Mesenchymal stem cell (in vitro differentiated cells and primary cell): ENCODE results near the gene CEP44.

ENCODE experiments used
- DNase-seq: peaks from one replicate; pipeline ENCODE4 v3.0.0-alpha.2; 2013
- H2AFZ ChIP-seq: one replicate; pipeline ENCODE4 v1.6.1; 2013; ENCODE audit warnings: low read depth, mild to moderate bottlenecking, control low read depth, inconsistent platforms, low read length, moderate library complexity
- H2AK5ac ChIP-seq: 2 replicates; pipeline ENCODE4 v1.6.1; 2013; ENCODE audit warnings: low read length, moderate library complexity, mild to moderate bottlenecking, inconsistent platforms; ENCODE audit not compliant: severe bottlenecking
- H2BK120ac ChIP-seq: one replicate; pipeline ENCODE4 v1.6.1; 2013; ENCODE audit warnings: low read depth, mild to moderate bottlenecking, inconsistent platforms, low read length, moderate library complexity
- H2BK12ac ChIP-seq, 2 experiments: one replicate each; pipeline ENCODE4 v1.6.1; 2013; ENCODE audit warnings: inconsistent platforms in 2 of 2, low read length in 2 of 2, mild to moderate bottlenecking in 2 of 2, moderate library complexity in 2 of 2, control low read depth in 1 of 2
- H2BK15ac ChIP-seq: one replicate; pipeline ENCODE4 v1.6.1; 2013; ENCODE audit warnings: mild to moderate bottlenecking, low read depth, inconsistent platforms; ENCODE audit not compliant: poor library complexity, severe bottlenecking
- H2BK5ac ChIP-seq: 2 replicates; pipeline ENCODE4 v1.6.1; 2013; ENCODE audit warnings: low read depth, mild to moderate bottlenecking, low read length, control low read depth, inconsistent platforms; ENCODE audit not compliant: poor library complexity, severe bottlenecking
- H3K14ac ChIP-seq, 2 experiments: one replicate each; pipeline ENCODE4 v1.6.1; 2013; ENCODE audit warnings: inconsistent platforms in 2 of 2, low read length in 2 of 2, control low read depth in 1 of 2, mild to moderate bottlenecking in 1 of 2, moderate library complexity in 1 of 2
- H3K18ac ChIP-seq, 2 experiments: one replicate each; pipeline ENCODE4 v1.6.1; 2013; ENCODE audit warnings: inconsistent platforms in 2 of 2, low read length in 2 of 2, control low read depth in 1 of 2, low read depth in 1 of 2, mild to moderate bottlenecking in 1 of 2
- H3K23ac ChIP-seq, 2 experiments: one replicate each; pipeline ENCODE4 v1.6.1; 2013; ENCODE audit warnings: inconsistent platforms in 2 of 2, low read length in 2 of 2, mild to moderate bottlenecking in 2 of 2, moderate library complexity in 2 of 2, control low read depth in 1 of 2
- H3K27ac ChIP-seq: 2 replicates; pipeline ENCODE4 v1.5.1; 2013; ENCODE audit warnings: mild to moderate bottlenecking, moderate library complexity, low read length, control low read depth, inconsistent platforms; ENCODE audit not compliant: poor library complexity, severe bottlenecking
- H3K27me3 ChIP-seq, 2 experiments: 2 replicates each; pipeline versions ENCODE4 v1.6.1 to v1.7.0; 2013; ENCODE audit warnings: low read length in 2 of 2, mild to moderate bottlenecking in 2 of 2, moderate library complexity in 2 of 2, control low read depth in 1 of 2, inconsistent platforms in 1 of 2; ENCODE audit not compliant: control insufficient read depth in 1 of 2, insufficient read depth in 1 of 2
- H3K36me3 ChIP-seq, 2 experiments: 2 replicates each; pipeline versions ENCODE4 v1.6.1 to v1.7.0; 2013; ENCODE audit warnings: low read length in 2 of 2, control low read depth in 1 of 2, inconsistent platforms in 1 of 2, low read depth in 1 of 2, mild to moderate bottlenecking in 1 of 2; ENCODE audit not compliant: insufficient read depth in 2 of 2, control insufficient read depth in 1 of 2
- H3K4ac ChIP-seq, 2 experiments: one replicate each; pipeline ENCODE4 v1.6.1; 2013; ENCODE audit warnings: inconsistent platforms in 2 of 2, low read length in 2 of 2, mild to moderate bottlenecking in 2 of 2, moderate library complexity in 2 of 2, control low read depth in 1 of 2, low read depth in 1 of 2
- H3K4me1 ChIP-seq: 2 replicates; pipeline ENCODE4 v1.6.1; 2013; ENCODE audit warnings: low read depth, low read length, control low read depth; ENCODE audit not compliant: control insufficient read depth, insufficient read depth
- H3K4me2 ChIP-seq: 2 replicates; pipeline ENCODE4 v1.6.1; 2013; ENCODE audit warnings: low read length, mild to moderate bottlenecking, inconsistent platforms; ENCODE audit not compliant: poor library complexity, severe bottlenecking
- H3K4me3 ChIP-seq, 2 experiments: 2 replicates each; pipeline versions ENCODE4 v1.5.1 to v1.7.0; 2013; ENCODE audit warnings: low read length in 2 of 2, mild to moderate bottlenecking in 2 of 2, control low read depth in 1 of 2, low read depth in 1 of 2; ENCODE audit not compliant: insufficient read depth in 1 of 2
- H3K79me1 ChIP-seq: replicated peaks from 2 replicates; pipeline ENCODE4 v1.6.1; 2013; ENCODE audit warnings: mild to moderate bottlenecking, control low read depth, low read length, inconsistent platforms; ENCODE audit not compliant: poor library complexity, severe bottlenecking
- H3K9ac ChIP-seq: 2 replicates; pipeline ENCODE4 v1.7.0; 2013; ENCODE audit warnings: mild to moderate bottlenecking, low read length, moderate library complexity
- H3K9me3 ChIP-seq: 2 replicates; pipeline ENCODE4 v1.7.0; 2013; ENCODE audit warnings: mild to moderate bottlenecking, low read length; ENCODE audit not compliant: control insufficient read depth
- H4K8ac ChIP-seq: one replicate; pipeline ENCODE4 v1.6.1; 2013; ENCODE audit warnings: inconsistent platforms, mild to moderate bottlenecking, low read length, moderate library complexity
- H4K91ac ChIP-seq: one replicate; pipeline ENCODE4 v1.6.1; 2013; ENCODE audit warnings: mild to moderate bottlenecking, low read length, inconsistent platforms
- WGBS: methylation state at CpG from one replicate; pipeline ENCODE4 v1.1.7; 2013; ENCODE audit warnings: mixed read lengths; 5-methylcytosine and 5-hydroxymethylcytosine counted together

Gene CEP44

DNA sequence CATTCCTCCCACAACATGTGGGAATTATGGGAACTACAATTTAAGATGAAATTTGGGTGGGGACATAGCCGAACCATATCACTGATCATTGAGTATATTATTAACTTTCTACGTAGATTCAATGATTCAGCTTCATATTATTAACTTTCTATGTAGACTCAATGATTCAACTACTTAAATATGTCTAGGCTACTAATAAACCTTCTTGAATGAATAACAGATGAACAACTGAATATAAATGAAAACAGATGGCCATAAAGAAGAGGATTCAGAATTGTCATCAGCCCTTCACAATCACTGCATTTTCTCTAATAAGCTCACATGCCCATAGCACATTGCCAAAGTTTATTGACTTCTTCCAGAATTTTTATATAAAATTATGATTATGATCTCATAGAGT lies 57.0 kb downstream of the CEP44 start:
- Histone ChIP-seq H2BK120ac (no peak overlapping the region), H4K91ac (no peak overlapping the region), H3K18ac (no peak overlapping the region), H3K9me3 (no peaks in the 10 kb centered on the region), H3K4me1 (peaks cover 2% of the 10 kb centered on the region), H3K4ac (no peak overlapping the region), H3K14ac (no peak overlapping the region), H2AK5ac (no peak overlapping the region), H3K36me3 (no peaks in the 10 kb centered on the region), H3K23ac (no peak overlapping the region), H3K9ac (no peak overlapping the region), H3K4me2 (no peak overlapping the region), H2BK12ac (no peak overlapping the region), H4K8ac (no peak overlapping the region), H2AFZ (no peak overlapping the region), H3K27ac (peak overlapping the region; percentile 71), H3K4me3 (no peak overlapping the region), H2BK5ac (no peak overlapping the region), H2BK15ac (no peak overlapping the region), H3K27me3 (no peaks in the 10 kb centered on the region), H3K79me1 (no peaks in the 10 kb centered on the region)
- WGBS = no CpG with 5 or more reads among the region's 2 CpGs
- no peak for DNase-seq

DNA sequence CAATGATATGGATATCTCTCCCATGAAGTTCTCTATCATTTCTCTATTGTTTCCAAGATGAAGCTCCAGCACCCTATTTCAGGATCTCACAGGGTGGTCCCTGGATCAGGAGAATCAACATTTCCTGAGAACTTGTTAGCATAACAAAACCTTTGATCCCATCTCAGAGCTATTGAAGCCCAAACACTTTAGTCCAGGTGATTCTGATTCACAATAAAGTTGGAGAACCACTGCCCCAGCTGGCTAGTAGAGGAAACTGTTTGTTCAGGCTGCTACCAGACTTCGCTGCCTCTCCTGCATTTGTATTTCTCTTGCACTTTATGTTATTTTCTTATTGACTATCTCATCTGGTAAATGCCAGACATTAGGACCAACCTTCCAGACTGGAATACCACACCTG lies 65.4 kb downstream of the CEP44 start:
- WGBS = 94% methylated on average over 1 of the region's 1 CpG
- Histone ChIP-seq H3K27me3 (no peaks in the 10 kb centered on the region), H2BK15ac (no peak overlapping the region), H3K36me3 (no peaks in the 10 kb centered on the region), H3K14ac (no peak overlapping the region), H3K9ac (no peak overlapping the region), H4K91ac (no peak overlapping the region), H2BK12ac (no peak overlapping the region), H3K4me2 (no peak overlapping the region), H3K4me3 (no peak overlapping the region), H2BK120ac (no peak overlapping the region), H3K4me1 (no peaks in the 10 kb centered on the region), H3K79me1 (no peaks in the 10 kb centered on the region), H3K9me3 (no peaks in the 10 kb centered on the region), H2BK5ac (no peak overlapping the region), H3K27ac (no peak overlapping the region), H3K18ac (no peak overlapping the region), H4K8ac (no peak overlapping the region), H2AK5ac (no peak overlapping the region), H3K23ac (no peak overlapping the region), H2AFZ (no peak overlapping the region), H3K4ac (no peak overlapping the region)
- DNase-seq = no peak

DNA sequence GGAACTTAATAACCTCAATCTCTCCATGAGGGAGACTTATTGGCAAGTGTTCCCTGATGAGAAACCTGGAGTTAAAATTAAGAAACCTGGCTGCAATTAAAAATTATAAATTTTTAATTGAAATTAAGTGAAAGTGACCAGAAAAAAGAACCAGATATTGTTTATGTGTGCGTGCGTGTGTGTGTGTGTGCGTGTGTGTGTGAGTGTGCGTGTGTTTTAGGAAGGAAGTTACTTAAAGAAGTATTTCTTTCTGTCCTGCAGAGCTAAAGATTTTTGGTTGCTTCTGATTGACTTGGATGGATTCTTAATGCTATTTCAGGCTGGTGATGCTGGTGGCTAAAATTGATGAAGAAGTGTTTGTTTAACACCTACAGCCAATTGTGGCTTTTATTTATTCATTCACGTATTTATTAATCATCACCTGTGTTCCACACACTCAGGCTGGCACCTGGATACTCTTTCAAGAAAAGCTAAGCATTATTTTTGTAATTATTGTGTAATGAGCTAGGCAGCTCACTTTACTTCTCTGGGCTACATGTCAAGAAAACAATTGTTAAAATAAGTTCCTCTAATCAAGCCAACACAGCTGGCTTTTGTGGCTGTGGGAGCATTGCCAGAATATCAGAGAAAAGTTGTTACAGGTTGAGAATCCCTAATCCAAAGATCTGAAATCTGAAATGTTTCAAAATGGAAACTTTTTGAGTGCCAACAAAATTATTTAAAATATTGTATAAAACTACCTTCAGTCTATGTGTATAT lies 68.5 kb downstream of the CEP44 start:
- WGBS = 81% methylated on average over 4 of the region's 5 CpGs

DNA sequence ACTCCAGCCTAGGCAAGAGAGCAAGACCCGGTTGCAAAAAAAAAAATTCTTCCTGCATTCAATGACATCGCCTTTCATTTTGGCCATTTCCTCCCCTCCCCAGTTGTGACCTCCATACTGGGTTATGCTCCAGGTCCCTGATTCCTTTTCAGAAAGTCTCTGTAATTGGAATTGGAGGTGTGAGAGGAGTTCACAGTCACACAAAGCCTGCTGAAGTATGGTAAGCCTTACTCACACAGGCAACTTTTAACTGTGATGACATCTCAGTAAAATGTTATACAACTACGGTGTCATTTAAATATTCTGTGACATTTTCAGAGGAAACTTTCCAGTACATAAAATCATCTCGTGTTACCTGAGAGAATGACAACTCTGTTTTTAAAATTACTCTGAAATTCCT lies 73.6 kb downstream of the CEP44 start:
- DNase-seq = peak; percentile 20
- H3K4ac ChIP-seq = no peak overlapping the region
- H3K36me3 ChIP-seq = no peaks in the 10 kb centered on the region
- no peak overlapping the region for H3K23ac ChIP-seq
- no peak overlapping the region for H2BK120ac ChIP-seq
- H2BK12ac ChIP-seq = no peak overlapping the region
- H3K79me1 ChIP-seq = no peaks in the 10 kb centered on the region
- H2BK15ac ChIP-seq = no peak overlapping the region
- no peak overlapping the region for H2BK5ac ChIP-seq
- no peak overlapping the region for H4K8ac ChIP-seq
- no peak overlapping the region for H2AK5ac ChIP-seq
- H3K4me3 ChIP-seq = no peak overlapping the region
- no peak overlapping the region for H3K18ac ChIP-seq
- H4K91ac ChIP-seq = no peak overlapping the region
- H3K4me2 ChIP-seq = no peak overlapping the region
- H3K14ac ChIP-seq = no peak overlapping the region
- H3K27ac ChIP-seq = no peak overlapping the region
- H3K27me3 ChIP-seq = no peaks in the 10 kb centered on the region
- H2AFZ ChIP-seq = no peak overlapping the region
- WGBS = 65% methylated on average over 2 of the region's 4 CpGs
- no peaks in the 10 kb centered on the region for H3K9me3 ChIP-seq
- H3K4me1 ChIP-seq = peaks cover 2% of the 10 kb centered on the region
- no peak overlapping the region for H3K9ac ChIP-seq

More for the DNA sequence above, 68.5 kb downstream of the CEP44 start:
- H3K14ac ChIP-seq = no peak overlapping the region
- H4K8ac ChIP-seq = no peak overlapping the region
- H3K36me3 ChIP-seq = no peaks in the 10 kb centered on the region
- no peak overlapping the region for H3K27ac ChIP-seq
- H3K9me3 ChIP-seq = no peaks in the 10 kb centered on the region
- H3K4me1 ChIP-seq = no peaks in the 10 kb centered on the region
- no peak overlapping the region for H3K9ac ChIP-seq
- H3K27me3 ChIP-seq = no peaks in the 10 kb centered on the region
- no peak overlapping the region for H2BK120ac ChIP-seq
- no peak overlapping the region for H3K4me2 ChIP-seq
- H2BK5ac ChIP-seq = no peak overlapping the region
- no peak overlapping the region for H2BK12ac ChIP-seq
- no peak overlapping the region for H3K23ac ChIP-seq
- H2BK15ac ChIP-seq = no peak overlapping the region
- H2AK5ac ChIP-seq = no peak overlapping the region
- no peak overlapping the region for H2AFZ ChIP-seq
- DNase-seq = no peak
- no peak overlapping the region for H3K18ac ChIP-seq
- H3K79me1 ChIP-seq = no peaks in the 10 kb centered on the region
- H3K4ac ChIP-seq = no peak overlapping the region
- no peak overlapping the region for H3K4me3 ChIP-seq
- no peak overlapping the region for H4K91ac ChIP-seq
